DOHH2 (cell line): ENCODE results near the gene RAD51B.

ENCODE experiments used
- CTCF ChIP-seq: fragments of 200-600 bp; sonication (generic); IDR thresholded peaks from one replicate; pipeline ENCODE4 v1.5.1; 2014; ENCODE audit warnings: antibody characterized with exemption, mild to moderate bottlenecking, low read depth, low read length; ENCODE audit not compliant: poor library complexity, severe bottlenecking
- EZH2phosphoT487 ChIP-seq: fragments of 200-600 bp; sonication (generic); IDR thresholded peaks from 2 replicates; pipeline ENCODE4 v1.6.1; 2017; ENCODE audit warnings: borderline replicate concordance, mild to moderate bottlenecking, antibody characterized with exemption, low read length, moderate library complexity, mixed read lengths

DNA sequence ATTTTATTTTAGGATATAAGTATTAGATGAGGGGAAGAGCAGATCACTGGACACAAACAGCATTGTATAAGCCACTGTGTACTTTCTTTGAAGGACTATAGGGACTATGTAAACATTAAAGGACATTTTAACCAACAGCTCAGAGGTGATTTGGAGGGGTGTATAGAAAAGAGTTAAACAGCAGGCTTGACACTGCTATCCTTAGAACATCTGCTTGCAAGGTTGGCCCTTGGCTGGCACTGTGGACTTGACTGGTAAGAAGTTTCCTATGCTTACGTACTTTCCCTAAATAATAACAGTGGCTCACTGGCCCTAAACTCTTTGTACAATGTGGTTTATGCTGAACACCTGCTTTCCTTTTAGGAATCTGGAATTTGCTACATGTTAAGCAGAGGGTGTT is 31.9 kb upstream of the RAD51B start:
- no peak for TF ChIP-seq CTCF
- TF ChIP-seq EZH2phosphoT487: no peak
